GM19468 (cell line): ENCODE measurements around the gene MAP1LC3B2.

Source experiments
- ATAC-seq: cut with Tn5 transposase; IDR thresholded peaks from one replicate; pipeline ENCODE4 v1.9.1; 2021; ENCODE audit warnings: mild to moderate bottlenecking, moderate library complexity, moderate number of reproducible peaks; ENCODE audit not compliant: unreplicated experiment; ENCODE audit errors: extremely low read depth

MAP1LC3B2 gene

GRCh38 chr12:116537101-116537904 is 21.9 kb upstream of the MAP1LC3B2 start:
- ATAC-seq = no peak

- ATAC-seq = peak; percentile 45
Measured at GRCh38 chr12:116538076-116538591, 21.0 kb upstream of the MAP1LC3B2 start.

GRCh38 chr12:116538682-116539305 is 20.4 kb upstream of the MAP1LC3B2 start:
- ATAC-seq = no peak

- ATAC-seq = no peak
Measured at GRCh38 chr12:116539361-116539771, 19.8 kb upstream of the MAP1LC3B2 start.

- ATAC-seq = no peak
Measured at GRCh38 chr12:116539905-116540482, 19.2 kb upstream of the MAP1LC3B2 start.

GRCh38 chr12:116540622-116541152 is 18.5 kb upstream of the MAP1LC3B2 start:
- ATAC-seq = no peak

- no peak for ATAC-seq
Measured at GRCh38 chr12:116541547-116542344, 17.4 kb upstream of the MAP1LC3B2 start.

- no peak for ATAC-seq
Measured at GRCh38 chr12:116542345-116542956, 16.7 kb upstream of the MAP1LC3B2 start.

GRCh38 chr12:116544656-116545055 is 14.5 kb upstream of the MAP1LC3B2 start:
- no peak for ATAC-seq

- ATAC-seq = no peak
Measured at GRCh38 chr12:116545144-116545543, 14.0 kb upstream of the MAP1LC3B2 start.

GRCh38 chr12:116545936-116546335 is 13.2 kb upstream of the MAP1LC3B2 start:
- no peak for ATAC-seq

- ATAC-seq = peak; percentile 94
Measured at GRCh38 chr12:116547955-116548501, 11.2 kb upstream of the MAP1LC3B2 start.

GRCh38 chr12:116549993-116550392 is 9.2 kb upstream of the MAP1LC3B2 start:
- no peak for ATAC-seq

GRCh38 chr12:116551151-116551550 is 8.0 kb upstream of the MAP1LC3B2 start:
- no peak for ATAC-seq

GRCh38 chr12:116551619-116551951 is 7.6 kb upstream of the MAP1LC3B2 start:
- no peak for ATAC-seq

GRCh38 chr12:116551952-116552772 is 7.0 kb upstream of the MAP1LC3B2 start:
- no peak for ATAC-seq

- no peak for ATAC-seq
Measured at GRCh38 chr12:116552773-116553373, 6.3 kb upstream of the MAP1LC3B2 start.

- ATAC-seq = no peak
Measured at GRCh38 chr12:116556356-116556952, 2.7 kb upstream of the MAP1LC3B2 start.
